Activated CD8-positive, alpha-beta memory T cell treated with anti-CD3 and anti-CD28 coated beads, Interleukin-2, amount 50 U/mL, for 24 hours (primary cell): Measurements from ENCODE around the gene DSG2.
"Not testable (repeated sequence)": the region's sequence is repeated elsewhere in the genome, so short reads cannot be mapped to it uniquely, and the experiment has no call there.

Experiments
- DNase-seq: peaks from one replicate; pipeline ENCODE4 v3.0.0-alpha.2; 2020; ENCODE audit errors: extremely low read depth

The DSG2 gene

GRCh38 chr18:31497836-31498573 lies at the start of gene DSG2:
DSG2 (plus strand) TSS chr18:31498177; CDS start chr18:31498252, 75 bp downstream.
- DNase-seq: no peak

- DNase-seq: no peak
Observed at GRCh38 chr18:31450409-31450808, 47.6 kb upstream of the DSG2 start.

- no peak for DNase-seq
Observed at GRCh38 chr18:31451625-31452024, 46.4 kb upstream of the DSG2 start.

GRCh38 chr18:31454066-31454708 lies 43.8 kb upstream of the DSG2 start:
- DNase-seq: no peak

- no peak for DNase-seq
Observed at GRCh38 chr18:31469629-31470028, 28.3 kb upstream of the DSG2 start.

- no peak for DNase-seq
Observed at GRCh38 chr18:31478688-31479087, 19.3 kb upstream of the DSG2 start.

GRCh38 chr18:31482051-31482450 lies 15.9 kb upstream of the DSG2 start:
- DNase-seq: no peak

- no peak for DNase-seq
Observed at GRCh38 chr18:31483396-31483795, 14.6 kb upstream of the DSG2 start.

- DNase-seq: no peak
Observed at GRCh38 chr18:31484461-31484860, 13.5 kb upstream of the DSG2 start.

GRCh38 chr18:31486165-31486564 lies 11.8 kb upstream of the DSG2 start:
- no peak for DNase-seq

- no peak for DNase-seq
Observed at GRCh38 chr18:31487246-31488015, 10.5 kb upstream of the DSG2 start.

- no peak for DNase-seq
Observed at GRCh38 chr18:31489311-31489710, 8.7 kb upstream of the DSG2 start.

GRCh38 chr18:31490387-31490786 lies 7.6 kb upstream of the DSG2 start:
- DNase-seq: no peak

GRCh38 chr18:31490833-31491232 lies 7.1 kb upstream of the DSG2 start:
- no peak for DNase-seq

GRCh38 chr18:31491586-31491985 lies 6.4 kb upstream of the DSG2 start:
- DNase-seq: no peak

- DNase-seq: no peak
Observed at GRCh38 chr18:31492671-31493070, 5.3 kb upstream of the DSG2 start.

- no peak for DNase-seq
Observed at GRCh38 chr18:31493171-31493570, 4.8 kb upstream of the DSG2 start.

GRCh38 chr18:31493941-31494340 lies 4.0 kb upstream of the DSG2 start:
- DNase-seq: no peak

GRCh38 chr18:31494705-31495244 lies 3.2 kb upstream of the DSG2 start:
- not testable (repeated sequence) for DNase-seq

- DNase-seq: no peak
Observed at GRCh38 chr18:31497404-31497835, 557 bp upstream of the DSG2 start.

GRCh38 chr18:31498574-31499524 lies 872 bp downstream of the DSG2 start:
- no peak for DNase-seq
